ENCODE data around the gene UBE2J2.

- TF ChIP-seq, protein P1, sequence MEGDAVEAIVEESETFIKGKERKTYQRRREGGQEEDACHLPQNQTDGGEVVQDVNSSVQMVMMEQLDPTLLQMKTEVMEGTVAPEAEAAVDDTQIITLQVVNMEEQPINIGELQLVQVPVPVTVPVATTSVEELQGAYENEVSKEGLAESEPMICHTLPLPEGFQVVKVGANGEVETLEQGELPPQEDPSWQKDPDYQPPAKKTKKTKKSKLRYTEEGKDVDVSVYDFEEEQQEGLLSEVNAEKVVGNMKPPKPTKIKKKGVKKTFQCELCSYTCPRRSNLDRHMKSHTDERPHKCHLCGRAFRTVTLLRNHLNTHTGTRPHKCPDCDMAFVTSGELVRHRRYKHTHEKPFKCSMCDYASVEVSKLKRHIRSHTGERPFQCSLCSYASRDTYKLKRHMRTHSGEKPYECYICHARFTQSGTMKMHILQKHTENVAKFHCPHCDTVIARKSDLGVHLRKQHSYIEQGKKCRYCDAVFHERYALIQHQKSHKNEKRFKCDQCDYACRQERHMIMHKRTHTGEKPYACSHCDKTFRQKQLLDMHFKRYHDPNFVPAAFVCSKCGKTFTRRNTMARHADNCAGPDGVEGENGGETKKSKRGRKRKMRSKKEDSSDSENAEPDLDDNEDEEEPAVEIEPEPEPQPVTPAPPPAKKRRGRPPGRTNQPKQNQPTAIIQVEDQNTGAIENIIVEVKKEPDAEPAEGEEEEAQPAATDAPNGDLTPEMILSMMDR (conservative IDR thresholded peaks at IDR 0.05; ENCODE audit: low read depth, low read length), result no peak
- TF ChIP-seq EZH2 (IDR thresholded peaks at IDR 0.05; ENCODE audit: low read length, unreplicated experiment), result no peak
Measured at GRCh38 chr1:1273209-1273511, 494 bp downstream of the UBE2J2 start.

Measured in PC-3 (cell line).